HG02885 (cell line): Measurements from ENCODE around the gene TXNL4A.

Experiments used
- ATAC-seq: cut with Tn5 transposase; IDR thresholded peaks from one replicate; pipeline ENCODE4 v1.9.1; 2021; ENCODE audit warnings: mild to moderate bottlenecking; ENCODE audit not compliant: unreplicated experiment, poor library complexity

The TXNL4A gene

DNA sequence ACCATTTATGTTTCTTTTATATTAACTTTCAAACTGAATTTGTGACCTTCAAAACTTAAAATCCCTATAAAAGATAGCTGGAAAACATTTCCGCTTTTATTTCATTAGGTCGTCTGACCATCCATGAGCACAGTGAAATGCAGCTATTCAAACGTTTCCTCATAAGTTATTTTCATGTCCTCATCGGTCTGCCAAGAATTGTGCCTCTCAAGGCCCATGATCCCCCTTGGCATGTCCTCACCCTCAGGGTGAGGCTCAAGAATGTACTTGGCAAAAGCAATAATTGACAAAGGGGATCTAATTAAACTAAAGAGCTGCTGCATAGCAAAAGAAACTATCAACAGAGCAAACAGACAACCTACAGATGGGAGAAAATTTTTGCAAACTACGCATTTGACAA, 49.3 kb downstream of the TXNL4A start:
- no peak for ATAC-seq

DNA sequence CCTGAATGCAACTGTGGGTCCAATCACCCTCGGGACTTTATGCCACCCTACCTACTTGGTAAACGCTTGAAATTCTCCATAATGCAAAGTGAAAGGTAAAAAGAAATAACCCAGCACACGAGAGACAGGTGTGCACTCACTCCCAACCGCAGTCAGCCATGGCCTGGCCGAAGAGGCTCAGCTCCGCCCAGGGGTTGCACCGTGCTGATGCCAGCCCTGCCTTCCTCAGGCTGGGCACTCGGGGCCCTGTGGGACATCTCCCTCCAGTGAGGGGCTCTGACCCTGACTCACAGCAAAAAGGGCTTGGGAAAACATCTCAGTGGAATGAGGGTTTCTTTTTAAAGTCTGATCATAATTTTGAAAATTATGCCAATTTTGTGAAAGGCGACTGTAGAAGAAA, 50.2 kb downstream of the TXNL4A start:
- ATAC-seq = no peak

DNA sequence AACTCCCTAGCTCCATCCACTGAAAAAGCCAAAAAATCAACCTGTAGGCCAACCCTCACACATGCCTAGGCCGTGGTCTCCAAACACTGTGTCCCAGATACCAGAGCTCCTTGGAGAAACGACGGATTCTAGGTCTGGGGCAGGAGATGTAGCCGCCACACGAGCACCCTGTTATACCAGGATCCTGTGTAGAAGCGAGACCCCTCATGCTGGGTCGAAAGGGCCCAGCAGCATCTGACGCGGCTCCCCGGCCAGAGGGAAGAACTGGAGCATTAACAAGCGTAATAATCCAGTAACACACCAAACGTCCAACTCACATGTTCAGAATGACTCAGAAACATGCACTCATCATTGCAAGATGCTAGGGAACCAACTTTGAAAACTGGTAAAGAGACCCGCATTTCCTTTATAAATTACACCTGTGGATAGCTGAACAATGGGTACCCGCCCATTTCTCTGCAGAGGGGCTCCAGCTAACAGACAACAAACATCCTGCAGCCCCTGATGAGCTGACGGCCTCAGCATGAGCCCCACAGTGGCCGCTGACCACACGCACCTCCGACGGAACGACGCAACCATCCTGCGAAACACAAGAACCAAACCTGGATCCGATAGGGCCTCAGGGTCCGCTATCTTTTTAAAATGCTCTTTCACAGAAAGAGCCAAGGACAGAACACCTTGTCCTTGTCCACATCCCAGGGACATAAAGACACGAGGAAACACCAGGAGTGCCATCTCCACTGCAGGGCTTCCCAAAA, 51.1 kb downstream of the TXNL4A start:
- ATAC-seq = no peak

GRCh38 chr18:79936641-79937040, 51.7 kb downstream of the TXNL4A start:
- ATAC-seq = no peak

- no peak for ATAC-seq
Measured at GRCh38 chr18:79935925-79936324, 52.4 kb downstream of the TXNL4A start.

- ATAC-seq = no peak
Measured at GRCh38 chr18:79935499-79935898, 52.9 kb downstream of the TXNL4A start.

- ATAC-seq = no peak
Measured at GRCh38 chr18:79935098-79935480, 53.3 kb downstream of the TXNL4A start.

- ATAC-seq = no peak
Measured at GRCh38 chr18:79934311-79935097, 53.9 kb downstream of the TXNL4A start.

DNA sequence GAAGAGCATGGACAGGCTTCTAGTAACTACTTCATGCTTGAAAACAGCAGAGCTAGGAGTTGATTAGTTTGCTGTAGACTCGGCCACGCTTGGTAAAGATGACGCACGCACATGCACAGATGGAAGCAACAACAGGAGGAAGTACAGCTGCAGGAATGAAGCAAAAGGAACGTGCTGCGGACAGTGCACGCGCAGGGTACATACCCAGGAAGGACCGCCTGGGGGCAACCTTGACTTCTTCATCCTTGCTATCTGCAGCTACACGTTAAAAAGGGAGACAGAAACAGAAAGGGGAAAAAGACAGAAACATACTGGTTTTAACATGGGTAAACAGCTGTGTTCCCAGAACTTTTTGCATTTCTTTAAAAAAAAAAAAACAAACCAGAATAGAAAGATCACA, 54.6 kb downstream of the TXNL4A start:
- ATAC-seq = no peak

DNA sequence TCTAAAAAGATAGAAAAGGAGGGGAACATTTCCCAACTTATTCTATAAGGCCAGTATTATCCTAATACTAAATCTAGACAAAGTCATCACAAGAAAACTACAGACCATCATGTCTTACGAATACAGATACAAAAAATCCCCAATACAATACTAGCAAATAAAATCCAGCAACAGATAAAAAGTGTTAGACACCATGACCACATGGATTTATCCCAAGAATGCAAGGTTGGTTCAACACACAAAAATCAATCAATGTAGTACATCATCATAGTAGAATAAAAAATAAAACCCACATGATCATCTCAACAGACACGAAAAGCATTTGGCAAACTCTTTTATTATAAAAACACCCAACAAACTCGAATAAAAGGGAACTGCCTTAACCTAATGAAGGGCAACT, 55.5 kb downstream of the TXNL4A start:
- ATAC-seq = no peak

GRCh38 chr18:79931475-79931874, 56.9 kb downstream of the TXNL4A start:
- ATAC-seq = no peak

DNA sequence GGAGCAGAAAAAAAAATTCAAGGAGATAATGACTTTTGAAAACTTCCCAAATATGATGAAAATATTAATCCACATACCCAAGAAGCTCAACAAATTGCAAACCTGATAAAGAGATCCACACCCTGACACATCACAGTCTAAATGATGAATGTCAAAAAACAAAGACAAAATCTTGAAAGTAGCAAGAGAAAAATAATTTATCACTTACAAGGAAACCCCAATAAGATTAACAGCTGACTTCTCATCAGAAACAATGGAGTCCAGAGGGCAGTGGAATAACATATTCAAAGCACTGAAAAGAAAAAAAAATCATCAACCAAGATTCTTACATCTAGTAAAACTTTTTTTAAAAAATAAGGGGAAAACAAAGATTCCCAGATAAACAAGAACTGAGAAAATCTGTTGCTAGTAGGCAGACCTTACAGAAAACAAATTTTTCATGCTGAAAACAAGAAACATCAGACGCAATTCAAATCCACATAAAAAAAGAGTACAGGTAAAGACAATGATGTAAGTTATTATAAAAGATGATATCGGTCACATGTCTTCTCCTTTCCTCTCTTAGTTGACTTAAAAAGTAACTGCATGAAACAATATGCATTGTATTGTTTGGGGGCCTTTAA, 58.2 kb downstream of the TXNL4A start:
- no peak for ATAC-seq

- no peak for ATAC-seq
Measured at GRCh38 chr18:79928563-79928960, 59.8 kb downstream of the TXNL4A start.

DNA sequence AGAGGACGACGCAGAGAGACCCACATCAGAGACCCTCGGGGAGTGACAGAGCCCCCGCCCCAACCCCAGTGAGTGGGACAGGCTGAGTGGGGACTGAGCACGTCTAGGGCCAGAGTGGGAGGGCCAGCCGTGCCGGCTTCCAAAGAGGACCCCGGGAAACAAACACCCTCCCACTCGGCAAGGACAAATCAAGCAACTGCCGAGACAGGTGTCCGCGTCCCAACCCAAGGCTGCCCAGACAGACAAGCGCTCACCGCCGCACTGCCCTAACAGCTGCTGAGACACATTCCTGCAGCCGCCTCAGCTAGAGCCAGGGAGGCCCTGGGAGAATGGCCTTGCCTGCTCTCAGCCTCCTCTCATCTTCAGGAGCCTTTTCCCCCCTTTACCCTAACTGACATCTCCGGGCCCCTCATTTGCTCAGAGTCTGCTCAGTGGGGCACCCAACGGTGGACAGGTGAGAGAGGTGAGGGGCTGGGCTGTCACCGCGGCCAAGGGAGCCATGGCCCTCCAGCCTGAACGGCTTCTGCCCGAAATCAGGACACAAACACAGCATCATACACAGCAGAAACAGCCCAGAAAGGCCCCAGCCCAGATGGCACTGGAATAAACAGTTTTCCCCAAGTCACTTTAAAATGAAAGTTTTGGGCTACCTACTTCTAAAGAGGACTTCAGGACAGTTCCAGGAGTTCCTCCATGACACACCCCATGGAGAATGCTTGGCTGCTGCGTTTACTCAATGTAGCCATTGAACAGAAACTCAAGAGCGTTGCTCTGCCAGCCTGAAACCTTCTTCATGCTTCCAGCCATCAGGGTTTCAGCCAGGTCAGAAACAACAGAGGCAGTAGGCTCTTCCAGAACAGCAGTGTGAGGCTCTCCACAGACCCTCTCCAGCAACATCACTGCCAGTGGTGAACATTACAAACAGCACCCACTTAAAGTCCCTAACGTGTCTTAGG, 60.5 kb downstream of the TXNL4A start:
- ATAC-seq = no peak

DNA sequence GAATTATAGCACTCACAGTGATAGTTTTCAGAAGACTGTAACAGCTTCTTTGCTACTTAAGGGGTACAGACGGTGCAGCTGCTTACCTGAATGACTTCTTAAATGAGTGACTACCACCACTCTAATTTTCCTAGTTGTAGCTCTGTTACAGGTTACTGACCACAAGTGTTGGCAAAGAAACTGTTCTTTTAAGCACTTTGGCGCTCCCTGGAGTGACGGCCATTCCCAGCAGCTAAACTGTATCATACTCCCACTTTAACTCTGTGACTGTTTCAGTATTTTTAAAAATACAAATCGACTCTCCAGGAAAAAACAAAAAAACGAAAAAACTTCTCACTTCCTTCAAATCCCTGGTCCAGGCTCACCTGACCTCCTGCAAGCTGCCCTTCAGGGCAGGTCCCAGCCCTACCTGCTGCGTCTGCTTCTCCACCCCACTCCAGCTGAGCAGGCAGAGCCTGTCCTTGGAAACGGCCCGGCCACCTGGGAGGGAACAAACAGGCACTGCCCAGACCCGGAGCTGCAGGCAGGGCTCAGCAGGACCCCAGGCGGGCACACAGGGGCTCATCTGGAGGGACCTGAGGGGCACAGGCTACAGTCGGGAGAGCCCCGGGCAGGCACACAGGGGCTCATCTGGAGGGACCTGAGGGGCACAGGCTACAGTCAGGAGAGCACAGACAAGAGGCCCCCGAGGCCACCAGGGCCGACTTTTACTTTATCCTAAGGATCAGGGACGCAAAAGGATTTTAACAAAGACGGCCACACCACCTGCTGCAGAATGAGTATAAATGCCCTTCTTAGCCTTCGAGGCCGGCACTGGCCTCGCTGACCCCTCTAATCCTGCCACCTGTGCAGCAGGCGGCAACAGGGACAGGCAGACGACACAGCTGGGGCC, 61.4 kb downstream of the TXNL4A start:
- ATAC-seq = no peak

- no peak for ATAC-seq
Measured at GRCh38 chr18:79926306-79926705, 62.1 kb downstream of the TXNL4A start.

DNA sequence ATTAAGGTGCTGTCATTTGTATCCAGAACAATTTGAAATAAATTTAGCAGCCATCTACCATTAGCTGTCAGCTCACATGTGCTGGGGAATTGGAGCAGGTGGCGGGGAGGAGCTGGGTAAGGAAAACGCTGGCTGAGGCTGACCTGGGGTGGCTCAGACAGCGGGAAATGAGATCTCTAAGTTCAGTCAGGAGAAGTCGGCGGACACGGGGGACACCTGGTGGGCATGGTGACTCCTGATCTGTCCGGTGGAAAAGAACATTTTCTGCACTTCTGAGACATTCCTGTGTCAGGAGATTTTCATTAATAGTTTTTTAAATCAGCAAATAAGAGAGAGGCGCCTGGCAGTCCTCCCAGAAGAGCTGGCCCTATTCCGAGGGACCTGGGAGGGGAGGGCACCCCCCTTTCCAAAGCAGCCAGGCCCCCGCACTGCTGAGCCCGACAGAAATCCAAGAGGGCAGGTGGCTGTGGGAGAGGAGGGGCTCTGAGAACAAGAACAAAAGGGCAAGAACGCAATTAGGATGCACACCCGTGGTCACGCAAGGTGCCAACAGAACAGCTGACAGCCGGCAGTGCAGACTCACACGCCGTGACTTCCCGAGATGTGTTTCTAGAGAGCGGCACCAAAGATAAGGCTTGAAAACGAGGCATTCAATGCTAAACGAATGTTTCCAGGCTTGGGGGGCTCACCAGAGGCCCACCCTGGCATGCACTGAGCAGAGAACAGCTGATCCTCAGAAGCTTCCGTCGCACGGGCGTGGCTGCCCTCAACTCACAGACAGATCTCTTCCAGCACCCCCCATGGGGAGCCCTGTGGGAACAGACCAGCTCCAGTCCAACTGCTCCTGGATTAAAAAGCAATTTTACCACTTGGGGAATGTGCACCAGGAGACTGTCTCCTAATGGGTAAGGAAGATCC, 63.3 kb downstream of the TXNL4A start:
- ATAC-seq = no peak

- ATAC-seq = no peak
Measured at GRCh38 chr18:79923896-79924585, 64.3 kb downstream of the TXNL4A start.
